HEK293T (cell line): ENCODE data around the gene KLHL22.

ENCODE experiments used
- BHLHE40 ChIP-seq: fragments of 450-650 bp; IDR thresholded peaks from 2 replicates; pipeline ENCODE4 v1.6.1; 2016; ENCODE audit warnings: mild to moderate bottlenecking, moderate library complexity, borderline replicate concordance
- ELF4 ChIP-seq: fragments of 450-650 bp; IDR thresholded peaks from 2 replicates; pipeline ENCODE4 v1.6.1; 2017; ENCODE audit warnings: antibody characterized with exemption
- FOXK2 ChIP-seq: fragments of 450-650 bp; IDR thresholded peaks from 2 replicates; pipeline ENCODE4 v1.6.1; 2016; ENCODE audit warnings: mild to moderate bottlenecking
- FOXM1 ChIP-seq: fragments of 450-650 bp; IDR thresholded peaks from 2 replicates; pipeline ENCODE4 v1.6.1; 2017; ENCODE audit warnings: mild to moderate bottlenecking, borderline replicate concordance
- L3MBTL2 ChIP-seq: fragments of 450-650 bp; conservative IDR thresholded peaks from 2 replicates; pipeline ENCODE4 v1.6.1; 2016; ENCODE audit warnings: mild to moderate bottlenecking
- LEF1 ChIP-seq: fragments of 450-650 bp; IDR thresholded peaks from 2 replicates; pipeline ENCODE4 v1.6.1; 2017; ENCODE audit warnings: mild to moderate bottlenecking, borderline replicate concordance
- SUZ12 ChIP-seq: fragments of 450-650 bp; IDR thresholded peaks from 2 replicates; pipeline ENCODE4 v1.6.1; 2016; ENCODE audit warnings: mild to moderate bottlenecking

- TF ChIP-seq SUZ12 = no peak
- no peak for TF ChIP-seq LEF1
- TF ChIP-seq BHLHE40 = no peak
- TF ChIP-seq ELF4 = no peak
- TF ChIP-seq FOXK2 = no peak
- no peak for TF ChIP-seq L3MBTL2
- TF ChIP-seq FOXM1 = no peak
These were observed 4.2 kb downstream of the KLHL22 start for GRCh38 chr22:20491346-20491745.
